K562 (cell line): ENCODE results near the gene NAA80. TPM values are rescaled to one million over a fixed set of nuclear protein-coding genes. Genes with fewer than 3 reads are reported as not detected.

ENCODE experiments used
- ATF7 ChIP-seq: fragments of 450-650 bp; IDR thresholded peaks from 2 replicates; pipeline ENCODE4 v1.7.1; 2014; ENCODE audit warnings: mild to moderate bottlenecking, moderate library complexity
- CHAMP1 ChIP-seq: fragments of 450-650 bp; IDR thresholded peaks from 2 replicates; pipeline ENCODE4 v1.6.1; 2016; ENCODE audit warnings: mild to moderate bottlenecking
- ETV1 ChIP-seq: fragments of 450-650 bp; conservative IDR thresholded peaks from 2 replicates; pipeline ENCODE4 v1.6.1; 2016; ENCODE audit warnings: missing genetic modification characterization, control low read depth, low read depth, missing compliant biosample characterization
- FIP1L1 ChIP-seq: fragments of 200-400 bp; formaldehyde crosslinking; IDR thresholded peaks from 2 replicates; pipeline ENCODE4 v1.6.1; 2018; ENCODE audit warnings: mild to moderate bottlenecking, low read depth, low read length; ENCODE audit not compliant: poor library complexity, severe bottlenecking
- GABPB1 ChIP-seq: sonication (generic); formaldehyde crosslinking; IDR thresholded peaks from 2 replicates; pipeline ENCODE4 v1.8.0; 2022; ENCODE audit warnings: mild to moderate bottlenecking, missing genetic modification reagents
- KDM4B ChIP-seq, 2 experiments: fragments of 450-650 bp in 1 of 2; sonication (generic) in 1 of 2; IDR thresholded peaks; 2 replicates each; pipeline ENCODE4 v1.6.1; 2016 to 2017; ENCODE audit warnings: borderline replicate concordance in 2 of 2, antibody characterized with exemption in 1 of 2, low read depth in 1 of 2, mild to moderate bottlenecking in 1 of 2
- NRF1 ChIP-seq, 2 experiments: fragments of 450-650 bp; IDR thresholded peaks in 1 of 2; conservative IDR thresholded peaks in 1 of 2; 2 replicates each; pipeline ENCODE4 v1.6.1; 2014; ENCODE audit warnings: mild to moderate bottlenecking in 2 of 2
- PKNOX1 ChIP-seq: fragments of 450-650 bp; IDR thresholded peaks from 2 replicates; pipeline ENCODE4 v1.6.1; 2016
- POLR2G ChIP-seq: fragments of 200-400 bp; formaldehyde crosslinking; IDR thresholded peaks from 2 replicates; pipeline ENCODE4 v1.6.1; 2017; ENCODE audit warnings: low read depth, mild to moderate bottlenecking, antibody characterized with exemption, low read length, moderate library complexity
- SAP30 ChIP-seq: fragments of 200-600 bp; sonication (generic); IDR thresholded peaks from 2 replicates; pipeline ENCODE4 v1.6.1; 2012; ENCODE audit warnings: borderline replicate concordance, low read depth, mild to moderate bottlenecking, moderate library complexity, low read length, control low read depth, inconsistent platforms; ENCODE audit not compliant: insufficient read depth, poor library complexity, severe bottlenecking
- SMARCA5 ChIP-seq: fragments of 450-650 bp; IDR thresholded peaks from 2 replicates; pipeline ENCODE4 v1.6.1; 2016
- TAF1 ChIP-seq: IDR thresholded peaks from 2 replicates; pipeline ENCODE4 v1.6.1; 2011; ENCODE audit warnings: mild to moderate bottlenecking, low read length, moderate library complexity; ENCODE audit not compliant: insufficient read depth, control insufficient read depth, severe bottlenecking; ENCODE audit errors: extremely low read depth
- ZNF217 ChIP-seq: sonication (generic); formaldehyde crosslinking; IDR thresholded peaks from 2 replicates; pipeline ENCODE4 v1.8.0; 2022; ENCODE audit warnings: mild to moderate bottlenecking, missing genetic modification reagents
- ZNF316 ChIP-seq: fragments of 450-650 bp; IDR thresholded peaks from 2 replicates; pipeline ENCODE4 v1.6.1; 2016
- polyA plus RNA-seq, 8 experiments: library from polyadenylated mRNA; depleted of rRNA in 4 of 8; stranded (reverse) in 5 of 8; unstranded in 3 of 8; fragments of >200 nt; fragmentation: Nextera tagmentation in 2 of 8; fragmentation: Illumina TruSeq in 1 of 8; extraction: Ambion mirVana in 2 of 8; extraction: Trizol in 1 of 8; gene quantifications; 2 replicates each; pipeline versions ENCODE4 v1.2.1 to v1.2.3, GENCODE V29; 2011 to 2014; ENCODE audit warnings: inconsistent platforms in 1 of 8, missing spikeins in 1 of 8
- total RNA-seq, 7 experiments: library from RNA; depleted of rRNA in 6 of 7; stranded (reverse); fragments of >200 nt in 6 of 7; fragmentation: Illumina TruSeq in 2 of 7; extraction: Trizol in 2 of 7; gene quantifications; 2 replicates each; pipeline versions ENCODE4 v1.2.1 to v1.2.3, GENCODE V29; 2011 to 2021; ENCODE audit warnings: low replicate concordance in 1 of 7
- TF ChIP-seq, protein P1 (sequence below), 2 experiments: fragments of 450-650 bp in 1 of 2; IDR thresholded peaks; 2 replicates each; pipeline ENCODE4 v1.6.1; 2011 to 2017; ENCODE audit warnings: low read depth in 2 of 2, antibody characterized with exemption in 1 of 2, borderline replicate concordance in 1 of 2, low read length in 1 of 2, mild to moderate bottlenecking in 1 of 2, mixed read lengths in 1 of 2; ENCODE audit not compliant: control insufficient read depth in 1 of 2
- TF ChIP-seq, protein P2 (sequence below): sonication (generic); formaldehyde crosslinking; IDR thresholded peaks from 2 replicates; pipeline ENCODE4 v1.8.0; 2022; ENCODE audit warnings: missing genetic modification reagents, mild to moderate bottlenecking, moderate library complexity, borderline replicate concordance
- TF ChIP-seq, protein P3 (sequence below), 3 experiments: IDR thresholded peaks in 2 of 3; conservative IDR thresholded peaks in 1 of 3; 2 replicates each; pipeline ENCODE4 v1.5.1; 2011 to 2012; ENCODE audit warnings: low read length in 3 of 3, mild to moderate bottlenecking in 3 of 3, control low read depth in 2 of 3, improper control_type of control experiment in 1 of 3, inconsistent platforms in 1 of 3, low read depth in 1 of 3, mixed read lengths in 1 of 3, moderate library complexity in 1 of 3; ENCODE audit not compliant: insufficient read depth in 2 of 3

NAA80 gene
- total and polyA plus RNA-seq, 9 of the 15 experiments (the other 6 are each of a cell fraction or from before 2014, with no cell fraction given), result 0.82 to 24.0 (median 8.6) TPM

DNA sequence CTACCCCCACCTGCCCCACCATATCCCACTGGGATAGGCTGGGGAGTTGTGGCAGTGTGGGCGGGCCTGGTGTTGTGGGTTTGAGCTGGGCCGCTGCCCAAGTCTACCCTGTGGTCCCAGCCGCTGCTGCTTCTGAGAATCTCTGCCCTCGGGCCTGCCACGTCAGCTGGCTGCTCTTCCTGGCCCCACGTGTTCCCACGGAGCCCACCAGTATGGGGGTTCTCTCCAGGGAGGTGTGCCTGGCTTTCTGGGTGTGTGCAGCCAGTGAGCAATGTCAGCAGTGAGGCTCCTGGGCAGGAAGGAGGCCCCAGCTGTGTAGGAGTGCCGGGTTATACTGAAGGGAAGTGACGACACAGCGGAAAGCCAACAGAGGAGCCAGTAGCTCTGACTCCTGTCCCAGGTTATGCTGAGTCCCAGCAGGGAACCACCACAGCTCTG lies 52.7 kb downstream of the NAA80 start (continued):
- TF ChIP-seq, protein P1, sequence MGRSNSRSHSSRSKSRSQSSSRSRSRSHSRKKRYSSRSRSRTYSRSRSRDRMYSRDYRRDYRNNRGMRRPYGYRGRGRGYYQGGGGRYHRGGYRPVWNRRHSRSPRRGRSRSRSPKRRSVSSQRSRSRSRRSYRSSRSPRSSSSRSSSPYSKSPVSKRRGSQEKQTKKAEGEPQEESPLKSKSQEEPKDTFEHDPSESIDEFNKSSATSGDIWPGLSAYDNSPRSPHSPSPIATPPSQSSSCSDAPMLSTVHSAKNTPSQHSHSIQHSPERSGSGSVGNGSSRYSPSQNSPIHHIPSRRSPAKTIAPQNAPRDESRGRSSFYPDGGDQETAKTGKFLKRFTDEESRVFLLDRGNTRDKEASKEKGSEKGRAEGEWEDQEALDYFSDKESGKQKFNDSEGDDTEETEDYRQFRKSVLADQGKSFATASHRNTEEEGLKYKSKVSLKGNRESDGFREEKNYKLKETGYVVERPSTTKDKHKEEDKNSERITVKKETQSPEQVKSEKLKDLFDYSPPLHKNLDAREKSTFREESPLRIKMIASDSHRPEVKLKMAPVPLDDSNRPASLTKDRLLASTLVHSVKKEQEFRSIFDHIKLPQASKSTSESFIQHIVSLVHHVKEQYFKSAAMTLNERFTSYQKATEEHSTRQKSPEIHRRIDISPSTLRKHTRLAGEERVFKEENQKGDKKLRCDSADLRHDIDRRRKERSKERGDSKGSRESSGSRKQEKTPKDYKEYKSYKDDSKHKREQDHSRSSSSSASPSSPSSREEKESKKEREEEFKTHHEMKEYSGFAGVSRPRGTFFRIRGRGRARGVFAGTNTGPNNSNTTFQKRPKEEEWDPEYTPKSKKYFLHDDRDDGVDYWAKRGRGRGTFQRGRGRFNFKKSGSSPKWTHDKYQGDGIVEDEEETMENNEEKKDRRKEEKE (IDR thresholded peaks at IDR 0.05; ENCODE audit: borderline replicate concordance in 1 of 2, control insufficient read depth in 1 of 2, low read depth in 2 of 2, low read length in 1 of 2), result no peak
- TF ChIP-seq PKNOX1, result peak; percentile 40; the same call in 1 of the 2 replicates
- TF ChIP-seq, protein P2, sequence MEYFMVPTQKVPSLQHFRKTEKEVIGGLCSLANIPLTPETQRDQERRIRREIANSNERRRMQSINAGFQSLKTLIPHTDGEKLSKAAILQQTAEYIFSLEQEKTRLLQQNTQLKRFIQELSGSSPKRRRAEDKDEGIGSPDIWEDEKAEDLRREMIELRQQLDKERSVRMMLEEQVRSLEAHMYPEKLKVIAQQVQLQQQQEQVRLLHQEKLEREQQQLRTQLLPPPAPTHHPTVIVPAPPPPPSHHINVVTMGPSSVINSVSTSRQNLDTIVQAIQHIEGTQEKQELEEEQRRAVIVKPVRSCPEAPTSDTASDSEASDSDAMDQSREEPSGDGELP (CRISPR knock-in tag), result peak; percentile 96
- peak; percentile 66 for TF ChIP-seq SAP30
- 0 out of 4 replicates have a peak, but pooled peaks of 1 of the 2 experiments have one; percentile 34 for TF ChIP-seq NRF1 (conservative IDR thresholded peaks at IDR 0.05 in 1 of 2, IDR thresholded peaks at IDR 0.05 in 1 of 2)
- TF ChIP-seq ZNF217 (CRISPR knock-in tag), result no peak
- TF ChIP-seq TAF1, result peak; percentile 34
- TF ChIP-seq SMARCA5, result no peak
- no peak for TF ChIP-seq CHAMP1
- TF ChIP-seq ATF7, result 0 out of 2 replicates have a peak, but pooled peaks have one; percentile 42
- peak; percentile 3 for TF ChIP-seq FIP1L1
- TF ChIP-seq, protein P3, sequence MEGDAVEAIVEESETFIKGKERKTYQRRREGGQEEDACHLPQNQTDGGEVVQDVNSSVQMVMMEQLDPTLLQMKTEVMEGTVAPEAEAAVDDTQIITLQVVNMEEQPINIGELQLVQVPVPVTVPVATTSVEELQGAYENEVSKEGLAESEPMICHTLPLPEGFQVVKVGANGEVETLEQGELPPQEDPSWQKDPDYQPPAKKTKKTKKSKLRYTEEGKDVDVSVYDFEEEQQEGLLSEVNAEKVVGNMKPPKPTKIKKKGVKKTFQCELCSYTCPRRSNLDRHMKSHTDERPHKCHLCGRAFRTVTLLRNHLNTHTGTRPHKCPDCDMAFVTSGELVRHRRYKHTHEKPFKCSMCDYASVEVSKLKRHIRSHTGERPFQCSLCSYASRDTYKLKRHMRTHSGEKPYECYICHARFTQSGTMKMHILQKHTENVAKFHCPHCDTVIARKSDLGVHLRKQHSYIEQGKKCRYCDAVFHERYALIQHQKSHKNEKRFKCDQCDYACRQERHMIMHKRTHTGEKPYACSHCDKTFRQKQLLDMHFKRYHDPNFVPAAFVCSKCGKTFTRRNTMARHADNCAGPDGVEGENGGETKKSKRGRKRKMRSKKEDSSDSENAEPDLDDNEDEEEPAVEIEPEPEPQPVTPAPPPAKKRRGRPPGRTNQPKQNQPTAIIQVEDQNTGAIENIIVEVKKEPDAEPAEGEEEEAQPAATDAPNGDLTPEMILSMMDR (IDR thresholded peaks at IDR 0.05 in 2 of 3, conservative IDR thresholded peaks at IDR 0.05 in 1 of 3; ENCODE audit: insufficient read depth in 2 of 3, low read depth in 1 of 3, low read length in 3 of 3), result peak in 1 of 3 experiments; percentile 14; a peak in 1 of 6 replicates
- 0 out of 4 replicates have a peak, but pooled peaks of 1 of the 2 experiments have one; percentile 3 for TF ChIP-seq KDM4B (IDR thresholded peaks at IDR 0.05; ENCODE audit: borderline replicate concordance in 2 of 2, low read depth in 1 of 2)
- TF ChIP-seq ZNF316, result peak; percentile 60
- 0 out of 2 replicates have a peak, but pooled peaks have one; percentile 21 for TF ChIP-seq ETV1
- TF ChIP-seq POLR2G, result peak; percentile 42; the same call in 1 of the 2 replicates
- peak; percentile 76; the same call in 1 of the 2 replicates for TF ChIP-seq GABPB1 (CRISPR knock-in tag)
